GM19395 (cell line): ENCODE measurements around the gene STIP1.

ENCODE experiments used
- ATAC-seq: cut with Tn5 transposase; IDR thresholded peaks from one replicate; pipeline ENCODE4 v1.9.1; 2021; ENCODE audit warnings: mild to moderate bottlenecking, moderate library complexity; ENCODE audit not compliant: unreplicated experiment

STIP1 gene

DNA sequence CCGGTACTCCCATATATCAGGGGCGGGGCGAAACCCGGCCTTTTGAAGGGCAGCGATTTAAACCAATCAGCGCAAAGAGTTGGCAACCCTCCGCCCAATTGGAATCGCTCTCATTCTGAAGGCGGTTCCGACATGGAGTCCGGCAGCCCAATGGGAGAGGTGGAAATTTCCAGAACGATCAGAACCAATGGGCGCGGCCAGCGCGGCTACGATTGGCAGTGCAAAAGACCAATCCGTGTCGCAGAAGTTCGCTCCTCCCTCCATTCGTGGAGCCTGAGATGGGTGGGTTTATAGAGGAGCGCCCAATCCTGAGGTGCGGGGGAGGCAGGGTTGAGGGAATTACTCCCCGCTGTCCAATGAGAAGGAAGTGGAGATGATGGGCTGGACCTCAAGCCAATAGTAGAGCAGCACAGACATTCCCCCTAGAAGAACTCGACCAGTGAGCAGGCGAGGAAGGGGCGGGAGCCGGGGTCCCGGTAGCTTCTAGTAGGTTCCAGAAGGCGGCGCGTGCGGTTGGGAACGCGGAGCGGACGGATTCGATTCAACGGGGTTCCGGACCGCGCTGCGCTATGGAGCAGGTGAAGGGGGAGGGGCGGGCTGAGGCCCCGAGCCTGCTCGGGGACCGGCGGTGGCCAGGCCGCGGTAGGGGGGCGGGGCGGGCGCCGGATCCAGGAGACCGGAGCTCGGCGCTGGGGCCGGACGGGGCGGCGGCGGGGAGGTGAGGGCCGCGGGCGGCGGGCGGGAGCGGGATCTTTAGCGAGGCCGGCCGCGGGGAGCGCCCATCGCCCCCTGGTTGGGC, at the start of gene STIP1:
Gene STIP1 (plus strand): TSS at position 479 of the 799 bp plus-strand sequence. CDS start 91 bp downstream, at position 570.
- ATAC-seq: peak; percentile 83

GRCh38 chr11:64136765-64137441, 49.1 kb upstream of the STIP1 start:
- no peak for ATAC-seq

GRCh38 chr11:64138398-64138797, 47.6 kb upstream of the STIP1 start:
- ATAC-seq: no peak

- ATAC-seq: no peak
Measured at GRCh38 chr11:64139049-64139448, 46.9 kb upstream of the STIP1 start.

DNA sequence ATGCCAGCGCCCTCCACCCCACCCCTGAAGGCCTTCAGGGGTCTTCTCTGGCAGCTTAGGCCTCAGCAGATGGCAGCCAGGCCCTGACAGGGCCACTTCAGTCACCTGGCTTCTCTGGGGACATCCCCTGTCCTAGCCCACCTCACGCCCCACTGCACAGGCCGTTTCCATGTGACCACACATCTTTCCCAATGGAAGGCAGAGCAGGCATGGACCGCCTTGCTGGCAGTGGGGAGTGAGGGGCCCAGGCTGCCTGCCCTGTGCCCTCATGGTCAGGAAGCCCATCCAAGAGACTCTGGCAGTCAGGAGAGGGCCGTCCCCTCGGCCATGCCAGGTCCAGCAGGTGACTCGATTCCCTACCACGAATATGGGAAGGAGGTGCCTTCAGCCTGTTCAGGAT, 45.9 kb upstream of the STIP1 start:
- no peak for ATAC-seq

DNA sequence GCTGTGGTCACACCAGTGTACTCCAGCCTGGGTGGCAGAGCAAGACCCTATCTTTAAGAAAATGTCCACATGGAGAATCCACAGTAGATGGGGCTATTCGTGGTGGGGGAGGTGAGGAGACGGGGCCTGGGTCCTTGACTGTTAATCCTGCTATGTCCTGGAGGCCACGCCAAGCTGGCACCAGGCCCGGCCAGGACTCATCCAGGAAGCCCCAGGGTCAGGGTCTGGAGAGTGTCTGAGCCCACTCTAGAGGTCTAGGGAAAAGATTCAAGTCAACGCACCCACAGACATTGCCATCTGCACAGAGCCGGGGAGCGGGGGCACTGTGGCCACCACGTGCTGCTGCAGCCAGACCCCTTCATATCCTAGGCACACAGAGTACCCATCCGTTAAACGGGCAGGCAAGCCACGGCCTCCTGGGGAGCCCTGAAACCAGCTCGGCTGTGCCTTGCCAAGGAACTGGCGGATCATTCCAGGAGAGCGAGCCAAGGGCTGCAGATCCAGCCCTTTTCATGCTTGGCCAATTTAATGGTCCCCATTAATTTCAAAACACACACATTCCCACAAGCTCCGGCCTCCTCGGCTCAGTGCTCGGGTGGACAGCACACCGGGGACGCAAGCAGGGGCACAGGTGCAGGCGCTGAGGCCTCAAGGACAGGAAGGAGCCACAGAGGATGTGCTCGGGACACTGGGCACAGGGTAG, 44.7 kb upstream of the STIP1 start:
- no peak for ATAC-seq

- no peak for ATAC-seq
Measured at GRCh38 chr11:64144587-64145472, 41.1 kb upstream of the STIP1 start.

- ATAC-seq: no peak
Measured at GRCh38 chr11:64146036-64146955, 39.7 kb upstream of the STIP1 start.

- ATAC-seq: no peak
Measured at GRCh38 chr11:64148226-64148916, 37.6 kb upstream of the STIP1 start.

- no peak for ATAC-seq
Measured at GRCh38 chr11:64148917-64149617, 36.9 kb upstream of the STIP1 start.

DNA sequence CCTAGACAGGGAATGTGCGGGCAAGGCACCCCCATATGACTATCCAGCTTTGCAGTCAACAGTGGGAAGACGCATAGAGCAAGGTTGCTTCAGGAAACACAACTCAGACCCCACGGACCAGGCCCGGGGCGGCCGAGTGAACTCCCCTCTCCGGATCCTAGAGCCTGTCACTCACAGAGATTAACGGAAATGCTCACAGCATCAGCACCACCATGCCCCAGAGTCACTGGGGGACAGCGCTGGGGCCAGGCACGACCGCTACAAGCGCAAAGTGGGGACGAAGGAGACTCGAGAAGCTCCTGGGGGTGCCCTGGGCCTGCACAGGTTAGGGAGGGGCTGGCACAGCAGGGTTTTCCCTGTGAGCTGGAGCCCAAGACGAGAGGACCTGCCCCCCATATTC, 35.9 kb upstream of the STIP1 start:
- ATAC-seq: no peak

DNA sequence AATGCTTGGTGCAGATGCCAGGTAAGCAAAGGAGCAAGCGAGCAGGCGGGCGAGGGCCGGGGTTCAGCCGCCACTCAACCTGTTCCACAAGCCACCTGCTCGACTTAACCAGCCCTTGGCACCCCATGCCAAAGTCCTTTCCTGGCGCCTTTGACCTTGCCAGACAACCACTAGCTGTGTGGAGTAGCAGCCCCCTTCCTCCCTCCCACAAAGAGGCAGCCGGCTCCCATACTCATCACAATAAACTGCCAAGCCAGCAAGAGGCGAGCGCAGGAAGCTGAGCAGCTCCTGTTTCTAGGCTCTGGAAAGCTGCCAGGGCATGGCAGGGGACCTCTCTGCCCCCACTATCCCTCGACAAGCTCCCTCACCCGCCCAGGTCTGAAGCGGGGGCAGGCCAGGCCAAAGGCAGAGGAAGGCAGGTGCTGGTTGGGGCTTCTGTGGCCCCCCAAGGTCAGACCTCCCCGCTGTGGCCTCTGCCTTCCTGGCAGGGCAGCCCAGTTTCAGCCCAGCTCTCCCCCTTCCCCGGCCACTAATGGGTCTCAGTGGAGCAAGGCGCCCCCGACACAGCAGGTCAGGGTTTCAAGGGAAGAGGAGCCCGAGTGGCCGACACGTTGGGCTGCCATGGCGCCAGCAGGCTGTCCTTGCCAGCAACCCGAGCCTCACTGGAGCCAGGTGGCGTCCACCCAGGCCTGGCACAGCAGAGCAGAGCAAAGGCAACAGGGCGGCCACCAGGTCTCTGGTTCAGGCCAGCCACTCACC, 35.3 kb upstream of the STIP1 start:
- no peak for ATAC-seq

GRCh38 chr11:64151337-64151736, 34.6 kb upstream of the STIP1 start:
- no peak for ATAC-seq

- ATAC-seq: no peak
Measured at GRCh38 chr11:64152841-64153691, 32.9 kb upstream of the STIP1 start.

DNA sequence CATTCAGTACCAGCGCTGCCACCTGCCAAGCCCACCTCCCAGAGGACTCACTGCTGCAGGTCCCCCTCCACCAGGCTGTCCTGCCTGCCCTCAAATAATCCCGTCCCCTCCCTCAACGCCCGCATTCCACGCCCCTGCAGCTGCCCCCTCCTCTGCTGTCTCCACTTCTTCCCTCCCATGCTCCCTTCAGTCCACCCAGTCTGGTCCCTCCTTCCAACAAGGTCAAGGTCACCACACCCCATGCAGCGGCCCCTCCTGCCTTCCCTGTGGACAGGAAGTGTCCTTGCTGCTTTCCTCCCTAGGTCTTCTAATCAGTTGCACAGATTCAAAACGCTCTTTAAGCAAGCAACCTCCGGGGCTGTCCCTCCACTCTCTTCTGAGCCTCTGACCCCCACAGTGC, 32.2 kb upstream of the STIP1 start:
- no peak for ATAC-seq

- no peak for ATAC-seq
Measured at GRCh38 chr11:64156235-64157011, 29.5 kb upstream of the STIP1 start.
